ENCODE data around the gene CNGA3. TPM values are rescaled to one million over a fixed set of nuclear protein-coding genes. Genes with fewer than 3 reads are reported as not detected.
"Not testable (repeated sequence)": the region's sequence is repeated elsewhere in the genome, so short reads cannot be mapped to it uniquely, and the experiment has no call there.

Gene CNGA3
- total and polyA plus RNA-seq, 9 donors, result 0.35 to 1.5 (median 0.56) TPM

DNA sequence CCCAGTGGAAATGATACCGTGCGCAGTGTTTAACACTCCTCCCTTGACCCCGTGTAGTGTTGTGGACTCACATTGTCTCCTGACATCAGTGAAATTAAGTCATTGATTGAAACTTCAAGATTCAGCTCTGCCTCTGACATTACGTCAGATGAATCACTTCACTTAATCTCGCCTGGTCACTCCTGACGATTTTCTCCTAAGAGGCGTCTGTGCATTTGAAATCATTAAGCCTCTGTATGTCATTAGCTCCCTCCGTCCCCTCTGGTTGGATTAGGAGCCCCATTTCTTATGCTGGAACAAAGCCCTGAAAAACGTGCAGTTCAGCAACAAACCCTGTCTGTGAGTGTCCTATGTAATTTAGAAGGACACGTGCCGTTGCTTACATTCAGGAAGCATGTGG, 36.7 kb upstream of the CNGA3 start:
- no peak overlapping the region for H3K4me3 ChIP-seq (ENCODE audit: low read length)
- H3K27me3 ChIP-seq (ENCODE audit: control insufficient read depth, insufficient read depth, low read length), result peaks cover 6% of the 10 kb centered on the region
- no peaks in the 10 kb centered on the region for H3K36me3 ChIP-seq (ENCODE audit: control insufficient read depth, insufficient read depth, low read length)
- no peaks in the 10 kb centered on the region for H3K4me1 ChIP-seq (ENCODE audit: control insufficient read depth, insufficient read depth, low read length)
- WGBS (ENCODE audit: insufficient coverage), result 83% methylated on average over 11 of the region's 11 CpGs
- no peak for DNase-seq
- no peaks in the 10 kb centered on the region for H3K9me3 ChIP-seq (replicated peaks; ENCODE audit: control insufficient read depth, low read depth, low read length)
- H3K27ac ChIP-seq (ENCODE audit: low read length), result no peak overlapping the region

- peaks cover 6% of the 10 kb centered on the region for H3K27me3 ChIP-seq (ENCODE audit: control insufficient read depth, insufficient read depth, low read length)
- no peaks in the 10 kb centered on the region for H3K36me3 ChIP-seq (ENCODE audit: control insufficient read depth, insufficient read depth, low read length)
- 73% methylated on average over 3 of the region's 4 CpGs for WGBS (ENCODE audit: insufficient coverage)
Observed at GRCh38 chr2:98310010-98310409, 36.2 kb upstream of the CNGA3 start.

GRCh38 chr2:98311090-98311489, 35.2 kb upstream of the CNGA3 start:
- Histone ChIP-seq H3K9me3 (replicated peaks; ENCODE audit: control insufficient read depth, low read depth, low read length) (no peaks in the 10 kb centered on the region), H3K27me3 (ENCODE audit: control insufficient read depth, insufficient read depth, low read length) (peaks cover 4% of the 10 kb centered on the region), H3K36me3 (ENCODE audit: control insufficient read depth, insufficient read depth, low read length) (no peaks in the 10 kb centered on the region), H3K4me1 (ENCODE audit: control insufficient read depth, insufficient read depth, low read length) (no peaks in the 10 kb centered on the region), H3K4me3 (ENCODE audit: low read length) (no peak overlapping the region), H3K27ac (ENCODE audit: low read length) (no peak overlapping the region)
- DNase-seq, result no peak
- 75% methylated on average over 1 of the region's 3 CpGs for WGBS (ENCODE audit: insufficient coverage)

More at GRCh38 chr2:98310010-98310409, 36.2 kb upstream of the CNGA3 start:
- Histone ChIP-seq H3K9me3 (replicated peaks; ENCODE audit: control insufficient read depth, low read depth, low read length) (no peaks in the 10 kb centered on the region), H3K4me1 (ENCODE audit: control insufficient read depth, insufficient read depth, low read length) (no peaks in the 10 kb centered on the region), H3K4me3 (ENCODE audit: low read length) (no peak overlapping the region), H3K27ac (ENCODE audit: low read length) (no peak overlapping the region)
- no peak for DNase-seq

GRCh38 chr2:98311771-98312545, 34.3 kb upstream of the CNGA3 start:
- no peak overlapping the region for H3K4me3 ChIP-seq (ENCODE audit: low read length)
- no peak overlapping the region for H3K27ac ChIP-seq (ENCODE audit: low read length)
- no peaks in the 10 kb centered on the region for H3K4me1 ChIP-seq (ENCODE audit: control insufficient read depth, insufficient read depth, low read length)
- H3K36me3 ChIP-seq (ENCODE audit: control insufficient read depth, insufficient read depth, low read length), result no peaks in the 10 kb centered on the region
- 65% methylated on average over 21 of the region's 33 CpGs for WGBS (ENCODE audit: insufficient coverage)
- H3K27me3 ChIP-seq (ENCODE audit: control insufficient read depth, insufficient read depth, low read length), result peaks cover 4% of the 10 kb centered on the region
- no peak for DNase-seq
- no peaks in the 10 kb centered on the region for H3K9me3 ChIP-seq (replicated peaks; ENCODE audit: control insufficient read depth, low read depth, low read length)

- Histone ChIP-seq H3K27ac (ENCODE audit: low read length) (no peak overlapping the region), H3K4me3 (ENCODE audit: low read length) (no peak overlapping the region), H3K9me3 (replicated peaks; ENCODE audit: control insufficient read depth, low read depth, low read length) (no peaks in the 10 kb centered on the region), H3K27me3 (ENCODE audit: control insufficient read depth, insufficient read depth, low read length) (peaks cover 4% of the 10 kb centered on the region), H3K36me3 (ENCODE audit: control insufficient read depth, insufficient read depth, low read length) (no peaks in the 10 kb centered on the region), H3K4me1 (ENCODE audit: control insufficient read depth, insufficient read depth, low read length) (no peaks in the 10 kb centered on the region)
- no peak for DNase-seq
- 93% methylated on average over 2 of the region's 8 CpGs for WGBS (ENCODE audit: insufficient coverage)
Observed at GRCh38 chr2:98313492-98314250, 32.6 kb upstream of the CNGA3 start.

GRCh38 chr2:98314251-98314650, 32.0 kb upstream of the CNGA3 start:
- peaks cover 4% of the 10 kb centered on the region for H3K27me3 ChIP-seq (ENCODE audit: control insufficient read depth, insufficient read depth, low read length)
- no peak overlapping the region for H3K4me3 ChIP-seq (ENCODE audit: low read length)
- no peaks in the 10 kb centered on the region for H3K36me3 ChIP-seq (ENCODE audit: control insufficient read depth, insufficient read depth, low read length)
- H3K4me1 ChIP-seq (ENCODE audit: control insufficient read depth, insufficient read depth, low read length), result no peaks in the 10 kb centered on the region
- no peak for DNase-seq
- no peaks in the 10 kb centered on the region for H3K9me3 ChIP-seq (replicated peaks; ENCODE audit: control insufficient read depth, low read depth, low read length)
- no peak overlapping the region for H3K27ac ChIP-seq (ENCODE audit: low read length)
- WGBS (ENCODE audit: insufficient coverage), result no CpG with 5 or more reads among the region's 4 CpGs

DNA sequence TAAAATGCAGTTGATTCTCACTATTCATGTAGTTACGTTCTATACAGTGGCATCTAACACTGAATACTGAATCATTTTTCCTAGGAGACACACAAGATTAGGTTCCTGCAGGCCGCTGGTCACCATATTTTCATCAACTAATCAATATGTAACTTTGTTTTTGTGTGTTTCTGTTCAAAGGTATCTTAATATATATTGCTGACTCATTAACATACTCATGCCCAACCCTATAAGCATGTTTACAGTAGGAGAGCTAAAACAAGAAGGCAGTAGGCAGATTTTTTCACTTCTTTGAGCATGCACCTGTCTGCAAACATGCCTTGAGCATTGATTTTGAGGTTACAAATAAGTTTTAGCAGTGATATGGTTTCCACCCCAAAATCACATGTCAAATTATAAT, 30.3 kb upstream of the CNGA3 start:
- no CpG with 5 or more reads among the region's 2 CpGs for WGBS (ENCODE audit: insufficient coverage)
- Histone ChIP-seq H3K4me3 (ENCODE audit: low read length) (no peak overlapping the region), H3K4me1 (ENCODE audit: control insufficient read depth, insufficient read depth, low read length) (no peaks in the 10 kb centered on the region), H3K27ac (ENCODE audit: low read length) (no peak overlapping the region), H3K36me3 (ENCODE audit: control insufficient read depth, insufficient read depth, low read length) (no peaks in the 10 kb centered on the region), H3K9me3 (replicated peaks; ENCODE audit: control insufficient read depth, low read depth, low read length) (peaks cover 10% of the 10 kb centered on the region), H3K27me3 (ENCODE audit: control insufficient read depth, insufficient read depth, low read length) (no peaks in the 10 kb centered on the region)
- no peak for DNase-seq

GRCh38 chr2:98317214-98317613, 29.0 kb upstream of the CNGA3 start:
- no peak for DNase-seq
- Histone ChIP-seq H3K9me3 (replicated peaks; ENCODE audit: control insufficient read depth, low read depth, low read length) (peaks cover 11% of the 10 kb centered on the region), H3K27me3 (ENCODE audit: control insufficient read depth, insufficient read depth, low read length) (no peaks in the 10 kb centered on the region), H3K27ac (ENCODE audit: low read length) (no peak overlapping the region), H3K4me1 (ENCODE audit: control insufficient read depth, insufficient read depth, low read length) (no peaks in the 10 kb centered on the region), H3K4me3 (ENCODE audit: low read length) (no peak overlapping the region), H3K36me3 (ENCODE audit: control insufficient read depth, insufficient read depth, low read length) (no peaks in the 10 kb centered on the region)
- WGBS (ENCODE audit: insufficient coverage), result 20% methylated on average over 1 of the region's 3 CpGs

DNA sequence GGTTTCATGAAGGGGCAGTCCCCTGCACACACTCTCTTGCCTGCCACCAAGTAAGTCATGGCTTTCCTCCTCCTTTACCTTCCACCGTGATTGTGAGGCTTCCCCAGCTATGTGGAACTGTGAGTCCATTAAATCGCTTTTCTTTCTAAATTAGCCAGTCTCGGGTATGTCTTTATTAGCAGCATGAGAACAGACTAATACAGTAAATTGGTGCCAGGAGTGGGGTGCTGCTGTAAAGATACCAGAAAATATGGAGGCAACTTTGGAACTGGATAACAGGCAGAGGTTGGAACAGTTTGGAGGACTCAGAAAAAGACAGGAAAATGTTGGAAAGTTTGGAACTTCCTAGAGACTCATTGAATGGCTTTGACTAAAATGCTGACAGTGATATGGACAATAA, 26.1 kb upstream of the CNGA3 start:
- not testable (repeated sequence) for H3K27me3 ChIP-seq (ENCODE audit: control insufficient read depth, insufficient read depth, low read length); H3K27ac ChIP-seq (ENCODE audit: low read length); H3K4me1 ChIP-seq (ENCODE audit: control insufficient read depth, insufficient read depth, low read length); H3K36me3 ChIP-seq (ENCODE audit: control insufficient read depth, insufficient read depth, low read length); H3K4me3 ChIP-seq (ENCODE audit: low read length); DNase-seq
- peaks cover 16% of the 10 kb centered on the region for H3K9me3 ChIP-seq (replicated peaks; ENCODE audit: control insufficient read depth, low read depth, low read length)
- WGBS (ENCODE audit: insufficient coverage), result 88% methylated on average over 2 of the region's 3 CpGs

DNA sequence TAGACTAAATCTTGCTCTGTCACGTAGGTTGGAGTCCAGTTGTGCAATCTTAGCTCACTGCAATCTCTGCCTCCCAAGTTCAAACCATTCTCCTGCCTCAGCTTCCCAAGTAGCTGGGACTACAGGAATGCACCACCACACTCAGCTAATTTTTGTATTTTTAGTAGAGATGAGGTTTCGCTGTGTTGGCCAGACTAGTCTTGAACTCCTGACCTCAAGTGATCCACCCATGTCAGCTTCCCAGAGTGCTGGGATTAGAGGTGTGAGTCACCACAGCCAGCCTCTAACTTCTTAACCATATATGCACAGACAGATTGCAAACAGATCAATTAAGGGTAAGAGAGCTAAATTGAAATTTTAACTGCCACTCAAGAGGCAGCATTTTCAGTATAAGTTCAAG, 22.1 kb upstream of the CNGA3 start:
- no peaks in the 10 kb centered on the region for H3K27me3 ChIP-seq (ENCODE audit: control insufficient read depth, insufficient read depth, low read length)
- H3K9me3 ChIP-seq (replicated peaks; ENCODE audit: control insufficient read depth, low read depth, low read length), result peaks cover 16% of the 10 kb centered on the region
- H3K36me3 ChIP-seq (ENCODE audit: control insufficient read depth, insufficient read depth, low read length), result no peaks in the 10 kb centered on the region
- WGBS (ENCODE audit: insufficient coverage), result no CpG with 5 or more reads among the region's 2 CpGs
- H3K27ac ChIP-seq (ENCODE audit: low read length), result no peak overlapping the region
- DNase-seq, result no peak
- H3K4me3 ChIP-seq (ENCODE audit: low read length), result no peak overlapping the region
- H3K4me1 ChIP-seq (ENCODE audit: control insufficient read depth, insufficient read depth, low read length), result no peaks in the 10 kb centered on the region

Measured in muscle of leg (tissue), 11 donors.